Endothelial cell of umbilical vein (primary cell): ENCODE results near the gene CBFA2T3.

ENCODE experiments used
- CTCF ChIP-seq, 2 donors: IDR thresholded peaks; 1 replicate in 1 of 2; 2 replicates in 1 of 2; pipeline ENCODE4 v1.5.1; 2011; ENCODE audit warnings: low read length in 2 of 2, mild to moderate bottlenecking in 2 of 2, moderate library complexity in 2 of 2, control low read depth in 1 of 2, inconsistent platforms in 1 of 2, low read depth in 1 of 2; ENCODE audit not compliant: insufficient read depth in 1 of 2; ENCODE audit errors: extremely low read depth in 1 of 2
- MAX ChIP-seq: IDR thresholded peaks from 2 replicates; pipeline ENCODE4 v1.6.1; 2011; ENCODE audit not compliant: insufficient read depth, insufficient read length
- POLR2AphosphoS5 ChIP-seq: IDR thresholded peaks from 2 replicates; pipeline ENCODE4 v1.6.1; 2012; ENCODE audit warnings: low read depth, mild to moderate bottlenecking, control low read depth, low read length, moderate library complexity; ENCODE audit not compliant: insufficient read depth

GRCh38 chr16:88983165-88983564 lies 6.2 kb upstream of the CBFA2T3 start:
- TF ChIP-seq CTCF (IDR thresholded peaks at IDR 0.05; ENCODE audit: extremely low read depth in 1 of 2, insufficient read depth in 1 of 2, low read depth in 1 of 2, low read length in 2 of 2), result no peak
- no peak for TF ChIP-seq MAX
- no peak for TF ChIP-seq POLR2AphosphoS5
